Naive B cell (primary cell): ENCODE results near the gene HIBCH. TPM values are rescaled to one million over a fixed set of nuclear protein-coding genes. Genes with fewer than 3 reads are reported as not detected.
A peak's percentile ranks its signal among the peaks of the same experiment; 100 is the strongest.

ENCODE experiments used
- ATAC-seq, 2 donors: fragments of 150-1000 bp; cut with Tn5 transposase; 2 replicates each; pipeline ENCODE4 v1.10.0; 2021; ENCODE audit warnings: low read depth in 2 of 2, mild to moderate bottlenecking in 2 of 2, moderate library complexity in 2 of 2
- DNase-seq: peaks from one replicate; pipeline ENCODE4 v3.0.0; 2022
- H3K27ac Mint-ChIP-seq, 6 donors: one replicate each; pipeline ENCODE4 v1.8.0; 2020 to 2022; ENCODE audit warnings: mild to moderate bottlenecking in 6 of 6, mixed read lengths in 6 of 6, moderate library complexity in 5 of 6, inconsistent platforms in 2 of 6
- H3K27me3 Mint-ChIP-seq, 3 donors: one replicate each; pipeline ENCODE4 v1.8.0; 2021 to 2022; ENCODE audit warnings: mixed read lengths in 3 of 3, mild to moderate bottlenecking in 1 of 3
- H3K36me3 Mint-ChIP-seq, 2 donors: one replicate each; pipeline ENCODE4 v1.8.0; 2020 to 2022; ENCODE audit warnings: mixed read lengths in 2 of 2, inconsistent platforms in 1 of 2, mild to moderate bottlenecking in 1 of 2
- H3K4me1 Mint-ChIP-seq, 3 donors: one replicate each; pipeline ENCODE4 v1.8.0; 2020 to 2022; ENCODE audit warnings: mixed read lengths in 3 of 3, inconsistent platforms in 1 of 3, mild to moderate bottlenecking in 1 of 3, moderate library complexity in 1 of 3
- H3K4me3 Mint-ChIP-seq, 8 donors: one replicate each; pipeline ENCODE4 v1.8.0; 2020 to 2022; ENCODE audit warnings: mild to moderate bottlenecking in 8 of 8, mixed read lengths in 8 of 8, moderate library complexity in 8 of 8, inconsistent platforms in 2 of 8
- H3K9me3 Mint-ChIP-seq, 7 donors: one replicate each; pipeline ENCODE4 v1.8.0; 2020 to 2022; ENCODE audit warnings: mixed read lengths in 7 of 7, mild to moderate bottlenecking in 5 of 7, inconsistent platforms in 2 of 7, moderate library complexity in 1 of 7
- polyA plus RNA-seq, 6 donors: library from polyadenylated mRNA; unstranded; fragments of 300-500 nt; fragmentation: Illumina TruSeq; gene quantifications; one replicate each; pipeline ENCODE4 v1.2.3, GENCODE V29; 2021; ENCODE audit warnings: low read depth in 6 of 6

Gene HIBCH
- polyA plus RNA-seq, 6 donors from 2014 or later: 11.6 to 31.7 (median 22.4) TPM

DNA sequence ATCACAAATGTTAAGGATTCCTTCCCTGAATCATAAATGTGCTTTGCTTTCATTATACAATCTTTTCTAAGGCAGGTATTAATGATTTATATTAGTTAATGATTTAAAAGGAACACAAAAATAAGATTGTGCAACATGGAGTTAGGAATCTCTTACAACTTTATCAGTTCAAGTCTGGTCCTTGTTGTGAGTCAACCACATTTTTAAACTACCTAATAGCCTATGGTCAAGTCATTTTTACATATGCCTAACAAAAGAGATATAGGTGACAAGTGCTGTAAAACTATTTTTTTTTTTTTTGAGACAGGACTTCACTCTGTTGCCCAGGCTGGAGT is 15.6 kb upstream of the HIBCH start:
- H3K27me3 Mint-ChIP-seq: peaks cover 3 to 9% (median 8%) of the 10 kb centered on the region in 3 donors
- ATAC-seq: no peak
- no peak for DNase-seq
- no peak overlapping the region for H3K27ac Mint-ChIP-seq
- H3K36me3 Mint-ChIP-seq: no peaks in the 10 kb centered on the region
- H3K9me3 Mint-ChIP-seq: peaks cover 0 to 4% (median 0%) of the 10 kb centered on the region in 7 donors
- H3K4me1 Mint-ChIP-seq: no peaks in the 10 kb centered on the region
- no peak overlapping the region for H3K4me3 Mint-ChIP-seq

DNA sequence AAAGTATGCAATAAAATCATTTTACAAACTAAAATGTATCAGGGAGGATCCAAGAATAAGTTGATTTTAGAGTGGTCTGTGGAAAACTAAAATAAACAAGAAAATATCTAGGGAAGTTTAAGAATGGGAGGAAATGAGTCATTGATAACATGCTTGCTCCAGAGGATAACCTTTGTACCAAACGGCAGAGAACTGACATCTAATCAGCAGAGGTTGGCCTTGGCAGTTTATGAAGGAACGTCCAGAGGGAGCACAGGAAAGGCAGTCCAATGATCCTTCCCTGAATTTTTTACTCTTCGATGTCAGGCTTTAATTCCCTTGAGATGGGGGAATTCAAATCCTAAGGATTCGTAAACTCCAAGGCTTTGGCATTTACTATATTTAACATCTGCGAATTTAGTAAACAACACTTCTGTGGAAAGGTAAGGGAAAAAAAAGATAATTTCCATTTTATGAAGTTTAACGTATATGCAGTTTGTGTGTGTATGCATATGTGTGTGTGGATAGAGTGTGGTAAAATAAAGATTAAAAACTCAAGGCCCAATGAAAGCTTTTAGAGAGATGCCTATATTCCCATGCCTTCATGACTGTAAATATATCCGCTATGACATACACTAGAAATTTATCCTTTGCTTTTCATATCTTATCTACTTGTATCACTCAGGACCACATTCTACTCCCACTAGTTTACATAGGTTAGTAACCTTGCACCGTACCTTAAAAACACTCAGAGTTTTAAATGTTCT is 15.0 kb upstream of the HIBCH start:
- peaks cover 8 to 14% (median 13%) of the 10 kb centered on the region in 3 donors for H3K27me3 Mint-ChIP-seq
- ATAC-seq (no peak), DNase-seq (no peak)
- H3K4me1 Mint-ChIP-seq: no peaks in the 10 kb centered on the region
- H3K36me3 Mint-ChIP-seq: no peaks in the 10 kb centered on the region
- H3K27ac Mint-ChIP-seq: no peak overlapping the region
- peaks cover 0 to 4% (median 0%) of the 10 kb centered on the region in 7 donors for H3K9me3 Mint-ChIP-seq
- no peak overlapping the region for H3K4me3 Mint-ChIP-seq

DNA sequence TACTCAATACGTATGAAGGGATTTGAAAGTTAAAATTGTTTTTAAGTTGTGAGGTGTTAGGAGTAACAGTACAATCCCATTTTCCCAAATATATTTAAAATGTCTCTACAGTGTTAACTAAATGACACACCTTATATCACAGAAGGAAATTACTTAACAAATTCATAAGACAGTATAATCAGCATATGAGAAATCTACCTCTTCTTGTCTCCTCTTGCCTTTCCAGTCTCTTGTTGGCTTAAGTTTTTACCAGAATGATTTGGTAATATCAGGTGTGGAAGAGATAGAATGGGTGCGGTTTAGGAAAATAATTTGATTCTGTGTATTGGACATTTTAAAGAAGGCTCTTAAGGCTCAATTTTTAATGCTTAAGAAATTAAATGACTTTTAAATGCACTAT is 14.3 kb upstream of the HIBCH start:
- Mint-ChIP-seq H3K9me3 (peaks cover 0 to 4% (median 0%) of the 10 kb centered on the region in 7 donors), H3K27ac (no peak overlapping the region), H3K36me3 (no peaks in the 10 kb centered on the region), H3K4me3 (no peak overlapping the region), H3K27me3 (peaks cover 13 to 20% (median 18%) of the 10 kb centered on the region in 3 donors), H3K4me1 (no peaks in the 10 kb centered on the region)
- ATAC-seq (no peak), DNase-seq (no peak)

GRCh38 chr2:190333395-190333794 is 13.8 kb upstream of the HIBCH start:
- H3K36me3 Mint-ChIP-seq: no peaks in the 10 kb centered on the region
- H3K27me3 Mint-ChIP-seq: peaks cover 13 to 20% (median 18%) of the 10 kb centered on the region in 3 donors
- H3K4me1 Mint-ChIP-seq: no peaks in the 10 kb centered on the region
- no peak overlapping the region for H3K27ac Mint-ChIP-seq
- no peak overlapping the region for H3K4me3 Mint-ChIP-seq
- DNase-seq: no peak
- ATAC-seq: no peak
- H3K9me3 Mint-ChIP-seq: peaks cover 0 to 4% (median 0%) of the 10 kb centered on the region in 7 donors

DNA sequence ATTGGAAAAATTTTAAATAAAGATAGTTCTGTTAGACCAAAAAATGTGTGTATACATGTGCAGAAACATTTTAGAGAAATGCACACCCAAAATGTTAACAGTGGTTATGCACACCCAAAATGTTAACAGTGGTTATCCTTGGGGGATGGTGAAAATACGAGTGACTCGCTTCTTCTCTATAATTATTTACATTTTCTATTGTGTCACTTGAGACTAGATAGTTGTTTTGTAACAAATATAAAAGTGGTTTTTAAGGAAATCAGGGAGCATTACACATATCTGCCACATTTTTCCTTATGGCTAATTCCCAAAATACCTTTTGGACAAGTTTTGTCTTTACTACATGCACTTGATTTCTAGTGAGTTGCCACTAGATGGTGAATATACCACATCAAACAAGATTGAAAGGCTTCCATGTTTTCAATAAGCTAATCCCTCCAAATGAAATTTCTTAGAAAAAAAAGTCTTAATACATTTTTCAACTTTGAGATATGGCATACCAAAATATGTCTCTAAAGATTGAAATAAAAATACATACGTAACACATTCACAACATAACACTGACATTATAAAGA is 9.0 kb upstream of the HIBCH start:
- ATAC-seq: no peak
- no peak for DNase-seq
- Mint-ChIP-seq H3K27me3 (peaks cover 42 to 48% (median 43%) of the 10 kb centered on the region in 3 donors), H3K27ac (no peak overlapping the region), H3K4me1 (no peaks in the 10 kb centered on the region), H3K36me3 (no peaks in the 10 kb centered on the region), H3K4me3 (no peak overlapping the region), H3K9me3 (peaks cover 0 to 2% (median 0%) of the 10 kb centered on the region in 7 donors)

DNA sequence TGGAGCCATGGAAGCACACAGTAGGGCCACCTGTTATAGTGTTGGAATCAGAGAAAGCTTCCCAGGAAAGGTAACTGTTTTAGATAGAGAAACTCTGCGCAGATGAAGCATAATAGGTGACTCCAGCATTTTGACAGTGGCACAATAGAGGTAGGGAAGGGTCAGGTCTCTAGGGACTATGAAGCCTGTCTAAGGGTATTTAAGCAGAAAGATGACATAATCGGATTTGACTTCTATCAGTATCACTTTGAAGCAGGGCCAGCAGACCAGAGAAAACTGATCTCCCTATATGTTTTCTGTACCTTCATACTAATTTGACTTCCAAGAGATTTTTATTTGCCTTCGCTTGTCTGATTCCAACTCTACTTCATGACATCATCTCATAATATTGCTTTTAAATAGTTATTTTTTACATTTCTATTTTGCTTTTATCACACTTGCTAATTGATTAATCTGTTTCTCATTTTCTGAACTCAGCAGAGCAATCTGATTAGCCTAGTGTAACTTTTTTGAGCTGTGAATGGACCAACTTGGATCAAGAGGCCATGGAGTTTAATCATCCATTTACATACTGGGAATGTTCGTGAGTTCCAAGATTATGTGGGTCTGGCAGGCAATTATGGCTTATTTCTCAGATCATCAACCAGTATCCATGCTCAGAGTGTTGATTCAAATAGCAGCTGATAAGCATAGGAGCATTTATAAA is 8.4 kb upstream of the HIBCH start:
- DNase-seq (no peak), ATAC-seq (no peak)
- Mint-ChIP-seq H3K27me3 (peaks cover 37 to 48% (median 42%) of the 10 kb centered on the region in 3 donors), H3K36me3 (no peaks in the 10 kb centered on the region), H3K4me1 (no peaks in the 10 kb centered on the region), H3K27ac (no peak overlapping the region), H3K9me3 (peaks cover 0 to 2% (median 0%) of the 10 kb centered on the region in 7 donors), H3K4me3 (no peak overlapping the region)

- Mint-ChIP-seq H3K27me3 (peaks cover 36 to 48% (median 38%) of the 10 kb centered on the region in 3 donors), H3K4me3 (peak overlapping the region in 1 of 8 donors; percentile 6), H3K27ac (no peak overlapping the region), H3K9me3 (no peaks in the 10 kb centered on the region), H3K36me3 (no peaks in the 10 kb centered on the region), H3K4me1 (peaks cover 0 to 1% (median under 1%) of the 10 kb centered on the region in 3 donors)
- ATAC-seq (no peak), DNase-seq (no peak)
These were observed 6.0 kb upstream of the HIBCH start for GRCh38 chr2:190325588-190325987.

- peaks cover 23 to 35% (median 25%) of the 10 kb centered on the region in 3 donors for H3K27me3 Mint-ChIP-seq
- no peak overlapping the region for H3K27ac Mint-ChIP-seq
- DNase-seq: no peak
- H3K4me1 Mint-ChIP-seq: peaks cover 11 to 21% (median 15%) of the 10 kb centered on the region in 3 donors
- no peak overlapping the region for H3K4me3 Mint-ChIP-seq
- ATAC-seq: no peak
- H3K9me3 Mint-ChIP-seq: no peaks in the 10 kb centered on the region
- H3K36me3 Mint-ChIP-seq: peaks cover 0 to 7% of the 10 kb centered on the region in 2 donors
These were observed 3.8 kb upstream of the HIBCH start for GRCh38 chr2:190323406-190323805.

DNA sequence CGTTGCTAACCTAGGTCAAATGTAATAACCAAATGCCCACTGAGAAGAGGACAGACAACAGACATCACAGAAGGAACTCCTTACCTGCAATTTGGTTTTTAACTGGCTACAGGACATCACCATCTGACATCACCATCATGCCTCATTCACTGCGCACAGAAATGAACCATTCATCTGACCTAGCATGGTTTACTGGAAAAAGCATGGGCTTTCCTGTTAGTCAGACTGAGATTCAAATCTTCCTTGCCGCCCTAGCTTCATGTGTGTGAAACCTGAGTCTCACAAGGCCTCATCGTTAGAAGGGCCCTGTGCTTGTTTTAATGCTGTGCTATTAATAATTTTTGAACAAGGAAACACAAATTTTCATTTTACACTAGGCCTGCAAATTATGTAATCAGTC is 1.1 kb upstream of the HIBCH start:
- Mint-ChIP-seq H3K27ac (peak overlapping the region in 5 of 6 donors; percentile 87 to 99 (median 99)), H3K27me3 (peaks cover 10 to 15% (median 12%) of the 10 kb centered on the region in 3 donors), H3K4me3 (peak overlapping the region in 6 of 8 donors; percentile 50 to 100 (median 98)), H3K9me3 (no peaks in the 10 kb centered on the region), H3K36me3 (peaks cover 0 to 7% of the 10 kb centered on the region in 2 donors), H3K4me1 (peaks cover 23 to 44% (median 38%) of the 10 kb centered on the region in 3 donors)
- ATAC-seq: no peak
- DNase-seq: no peak

DNA sequence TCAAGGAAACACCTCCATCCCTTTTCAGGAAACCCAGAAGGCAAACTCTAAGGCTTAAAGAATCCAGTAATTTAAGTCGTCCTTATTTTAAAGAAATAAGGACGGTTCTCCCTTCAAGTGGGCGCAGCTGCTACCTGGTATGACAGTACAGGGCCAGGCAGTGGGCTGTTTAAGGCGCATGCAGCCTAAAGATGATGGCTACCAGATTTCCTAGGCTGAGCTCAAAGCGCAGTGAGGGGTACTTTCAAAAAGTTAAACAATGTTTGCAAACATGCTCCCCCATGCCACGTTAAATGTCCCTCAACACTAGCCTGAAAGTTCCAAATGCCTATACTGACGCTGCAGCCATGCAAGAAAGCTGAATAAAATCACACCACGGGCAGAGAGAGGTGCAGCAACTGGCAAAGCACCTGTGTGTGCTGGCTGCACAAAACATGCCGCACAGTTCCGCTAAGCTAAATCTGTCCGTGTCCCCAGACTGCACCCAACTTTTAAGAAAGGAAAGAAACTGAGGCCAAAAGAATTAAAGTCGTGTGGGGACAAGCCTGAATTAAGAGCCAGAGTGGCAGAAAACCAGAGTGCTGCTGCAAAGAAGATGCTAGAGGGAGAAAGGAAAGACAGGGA is 583 bp downstream of the HIBCH start:
- Mint-ChIP-seq H3K36me3 (peaks cover 0 to 7% of the 10 kb centered on the region in 2 donors), H3K27me3 (no peaks in the 10 kb centered on the region), H3K4me3 (peak overlapping the region; percentile 86 to 100 (median 98)), H3K27ac (peak overlapping the region; percentile 87 to 99 (median 98)), H3K9me3 (no peaks in the 10 kb centered on the region), H3K4me1 (peaks cover 31 to 58% (median 51%) of the 10 kb centered on the region in 3 donors)
- ATAC-seq: peak; percentile 60 to 65
- DNase-seq: no peak

GRCh38 chr2:190318514-190318913 is 1.1 kb downstream of the HIBCH start:
- no peaks in the 10 kb centered on the region for H3K9me3 Mint-ChIP-seq
- H3K27ac Mint-ChIP-seq: peak overlapping the region in 1 of 6 donors; percentile 99
- H3K4me3 Mint-ChIP-seq: peak overlapping the region; percentile 86 to 100 (median 98)
- no peaks in the 10 kb centered on the region for H3K27me3 Mint-ChIP-seq
- no peak for ATAC-seq
- peaks cover 31 to 58% (median 51%) of the 10 kb centered on the region in 3 donors for H3K4me1 Mint-ChIP-seq
- H3K36me3 Mint-ChIP-seq: peaks cover 0 to 7% of the 10 kb centered on the region in 2 donors
- DNase-seq: no peak

DNA sequence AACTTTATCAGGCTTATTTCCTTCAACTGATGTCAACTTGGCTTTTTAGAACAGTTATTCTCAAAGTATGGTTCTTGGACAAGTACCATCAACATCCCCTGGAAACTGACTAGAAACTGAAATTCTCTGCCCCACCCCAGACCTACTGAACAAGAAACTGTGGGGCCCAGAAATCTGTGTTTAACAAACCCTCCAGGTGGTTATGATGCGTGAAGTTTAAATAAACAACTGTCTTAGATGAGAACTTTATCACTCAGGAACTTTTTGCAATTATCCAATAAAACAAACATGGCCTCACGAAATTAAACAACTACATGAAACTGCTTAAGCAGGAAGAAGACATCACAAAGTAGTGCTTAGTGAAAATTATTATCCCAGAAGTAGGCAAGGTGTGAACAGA is 4.4 kb downstream of the HIBCH start:
- H3K36me3 Mint-ChIP-seq: peaks cover 0 to 7% of the 10 kb centered on the region in 2 donors
- peak overlapping the region in 1 of 8 donors; percentile 6 for H3K4me3 Mint-ChIP-seq
- H3K4me1 Mint-ChIP-seq: peaks cover 32 to 54% (median 52%) of the 10 kb centered on the region in 3 donors
- no peak for DNase-seq
- H3K27ac Mint-ChIP-seq: no peak overlapping the region
- H3K9me3 Mint-ChIP-seq: no peaks in the 10 kb centered on the region
- H3K27me3 Mint-ChIP-seq: no peaks in the 10 kb centered on the region
- ATAC-seq: no peak

DNA sequence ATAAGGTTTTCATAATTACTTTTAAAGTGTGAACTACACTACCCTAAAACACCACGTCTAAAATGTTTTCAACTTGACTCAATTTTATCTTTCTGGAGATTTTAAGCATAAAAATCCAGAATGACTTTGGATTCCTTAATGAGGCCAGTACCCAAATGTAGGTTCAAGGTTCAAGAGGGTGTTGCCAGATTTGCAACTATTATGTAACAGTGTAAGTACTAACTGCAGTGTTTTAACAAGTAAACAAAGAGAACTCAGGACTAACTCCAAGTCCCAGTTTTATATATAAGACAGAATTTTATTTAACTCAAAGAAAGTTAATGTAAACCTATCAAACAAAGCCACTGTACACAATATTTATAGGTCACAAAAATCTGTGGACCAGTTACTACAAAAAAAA is 5.7 kb downstream of the HIBCH start:
- Mint-ChIP-seq H3K4me1 (peaks cover 24 to 46% (median 42%) of the 10 kb centered on the region in 3 donors), H3K4me3 (no peak overlapping the region), H3K27ac (no peak overlapping the region), H3K9me3 (no peaks in the 10 kb centered on the region), H3K36me3 (no peaks in the 10 kb centered on the region), H3K27me3 (no peaks in the 10 kb centered on the region)
- DNase-seq (no peak), ATAC-seq (no peak)
